ENCODE data around the gene MERTK. TPM values are rescaled to one million over a fixed set of nuclear protein-coding genes. Genes with fewer than 3 reads are reported as not detected.

Gene MERTK
- total and polyA plus RNA-seq, 2 of the 13 experiments (the other 11 are each of a cell fraction or from before 2014, with no cell fraction given): 37.3 to 44.7 TPM

- TF ChIP-seq SP140L (CRISPR knock-in tag; IDR thresholded peaks at IDR 0.05; ENCODE audit: borderline replicate concordance) (no peak), HNRNPK (IDR thresholded peaks at IDR 0.05; ENCODE audit: low read depth, low read length, poor library complexity, severe bottlenecking) (peak; percentile 57), TOPORS (CRISPR knock-in tag; IDR thresholded peaks at IDR 0.05) (no peak), ZNF354B (CRISPR knock-in tag; IDR thresholded peaks at IDR 0.05) (no peak), EZH2 (conservative IDR thresholded peaks at IDR 0.05; ENCODE audit: low read depth, low read length) (no peak), MAFG (CRISPR knock-in tag; IDR thresholded peaks at IDR 0.05) (no peak), SP1 (IDR thresholded peaks at IDR 0.05) (no peak), SP1 (CRISPR knock-in tag; IDR thresholded peaks at IDR 0.05) (peak; percentile 49), RAD51 (IDR thresholded peaks at IDR 0.05; ENCODE audit: borderline replicate concordance) (no peak), ZFP41 (CRISPR knock-in tag; IDR thresholded peaks at IDR 0.05; ENCODE audit: borderline replicate concordance) (0 out of 2 replicates have a peak, but pooled peaks have one; percentile 44), ZNF350 (CRISPR knock-in tag; IDR thresholded peaks at IDR 0.05; ENCODE audit: borderline replicate concordance, low read depth) (peak; percentile 30), GLMP (CRISPR knock-in tag; IDR thresholded peaks at IDR 0.05; ENCODE audit: borderline replicate concordance) (no peak), GTF3A (CRISPR knock-in tag; conservative IDR thresholded peaks at IDR 0.05) (peak; percentile 97), CEBPG (CRISPR knock-in tag; IDR thresholded peaks at IDR 0.05) (no peak), GZF1 (CRISPR knock-in tag; IDR thresholded peaks at IDR 0.05) (no peak), ESRRA (CRISPR knock-in tag; IDR thresholded peaks at IDR 0.05; ENCODE audit: low read depth) (no peak), ZNF879 (CRISPR knock-in tag; IDR thresholded peaks at IDR 0.05) (0 out of 2 replicates have a peak, but pooled peaks have one; percentile 45), KAT2B (IDR thresholded peaks at IDR 0.05; ENCODE audit: borderline replicate concordance, low read depth, low read length) (no peak), PLRG1 (conservative IDR thresholded peaks at IDR 0.05) (no peak), PHF5A (CRISPR knock-in tag; IDR thresholded peaks at IDR 0.05; ENCODE audit: low read depth, unreplicated experiment) (no peak), ZFP36L1 (CRISPR knock-in tag; IDR thresholded peaks at IDR 0.05) (no peak), PAX8 (CRISPR knock-in tag; IDR thresholded peaks at IDR 0.05; ENCODE audit: borderline replicate concordance) (no peak), POLR2G (IDR thresholded peaks at IDR 0.05; ENCODE audit: low read depth, low read length) (peak; percentile 80)
- TF ChIP-seq, protein P1, sequence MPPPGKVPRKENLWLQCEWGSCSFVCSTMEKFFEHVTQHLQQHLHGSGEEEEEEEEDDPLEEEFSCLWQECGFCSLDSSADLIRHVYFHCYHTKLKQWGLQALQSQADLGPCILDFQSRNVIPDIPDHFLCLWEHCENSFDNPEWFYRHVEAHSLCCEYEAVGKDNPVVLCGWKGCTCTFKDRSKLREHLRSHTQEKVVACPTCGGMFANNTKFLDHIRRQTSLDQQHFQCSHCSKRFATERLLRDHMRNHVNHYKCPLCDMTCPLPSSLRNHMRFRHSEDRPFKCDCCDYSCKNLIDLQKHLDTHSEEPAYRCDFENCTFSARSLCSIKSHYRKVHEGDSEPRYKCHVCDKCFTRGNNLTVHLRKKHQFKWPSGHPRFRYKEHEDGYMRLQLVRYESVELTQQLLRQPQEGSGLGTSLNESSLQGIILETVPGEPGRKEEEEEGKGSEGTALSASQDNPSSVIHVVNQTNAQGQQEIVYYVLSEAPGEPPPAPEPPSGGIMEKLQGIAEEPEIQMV (CRISPR knock-in tag; IDR thresholded peaks at IDR 0.05; ENCODE audit: low read depth): peak; percentile 84; the same call in 1 of the 2 replicates
- TF ChIP-seq, protein P2, sequence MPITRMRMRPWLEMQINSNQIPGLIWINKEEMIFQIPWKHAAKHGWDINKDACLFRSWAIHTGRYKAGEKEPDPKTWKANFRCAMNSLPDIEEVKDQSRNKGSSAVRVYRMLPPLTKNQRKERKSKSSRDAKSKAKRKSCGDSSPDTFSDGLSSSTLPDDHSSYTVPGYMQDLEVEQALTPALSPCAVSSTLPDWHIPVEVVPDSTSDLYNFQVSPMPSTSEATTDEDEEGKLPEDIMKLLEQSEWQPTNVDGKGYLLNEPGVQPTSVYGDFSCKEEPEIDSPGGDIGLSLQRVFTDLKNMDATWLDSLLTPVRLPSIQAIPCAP (CRISPR knock-in tag; IDR thresholded peaks at IDR 0.05; ENCODE audit: low read depth): peak; percentile 49; the same call in 1 of the 2 replicates
- TF ChIP-seq, protein P3, sequence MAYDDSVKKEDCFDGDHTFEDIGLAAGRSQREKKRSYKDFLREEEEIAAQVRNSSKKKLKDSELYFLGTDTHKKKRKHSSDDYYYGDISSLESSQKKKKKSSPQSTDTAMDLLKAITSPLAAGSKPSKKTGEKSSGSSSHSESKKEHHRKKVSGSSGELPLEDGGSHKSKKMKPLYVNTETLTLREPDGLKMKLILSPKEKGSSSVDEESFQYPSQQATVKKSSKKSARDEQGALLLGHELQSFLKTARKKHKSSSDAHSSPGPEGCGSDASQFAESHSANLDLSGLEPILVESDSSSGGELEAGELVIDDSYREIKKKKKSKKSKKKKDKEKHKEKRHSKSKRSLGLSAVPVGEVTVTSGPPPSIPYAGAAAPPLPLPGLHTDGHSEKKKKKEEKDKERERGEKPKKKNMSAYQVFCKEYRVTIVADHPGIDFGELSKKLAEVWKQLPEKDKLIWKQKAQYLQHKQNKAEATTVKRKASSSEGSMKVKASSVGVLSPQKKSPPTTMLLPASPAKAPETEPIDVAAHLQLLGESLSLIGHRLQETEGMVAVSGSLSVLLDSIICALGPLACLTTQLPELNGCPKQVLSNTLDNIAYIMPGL (CRISPR knock-in tag; IDR thresholded peaks at IDR 0.05; ENCODE audit: borderline replicate concordance in 1 of 2, low read depth in 1 of 2): peak; percentile 64 to 88; a peak in 3 of 4 replicates
Measured at GRCh38 chr2:112054847-112055729, 156.7 kb downstream of the MERTK start, which contains the start of gene TMEM87B (continued).
